SU-DHL-6 (cell line): ENCODE measurements around the gene EPS8L1.
"Not testable (repeated sequence)": the region's sequence is repeated elsewhere in the genome, so short reads cannot be mapped to it uniquely, and the experiment has no call there.

Source experiments
- H2AFZ ChIP-seq: fragments of 200-600 bp; sonication (generic); 2 replicates; pipeline ENCODE4 v1.6.1; 2014; ENCODE audit warnings: low read depth, mild to moderate bottlenecking, moderate library complexity, mixed read lengths, antibody characterized with exemption, low read length; ENCODE audit not compliant: severe bottlenecking
- H3F3A ChIP-seq: fragments of 200-600 bp; shearing (Covaris generic); 2 replicates; pipeline ENCODE4 v1.6.0; 2016; ENCODE audit warnings: antibody characterized with exemption, mild to moderate bottlenecking; ENCODE audit not compliant: insufficient read depth
- H3K27ac ChIP-seq: fragments of 200-600 bp; sonication (generic); 2 replicates; pipeline ENCODE4 v1.5.1; 2016; ENCODE audit warnings: low read depth, mild to moderate bottlenecking, low read length, moderate library complexity, mixed read lengths
- H3K27me3 ChIP-seq: fragments of 200-600 bp; sonication (generic), shearing (Covaris generic); 2 replicates; pipeline ENCODE4 v1.6.0; 2014; ENCODE audit warnings: mild to moderate bottlenecking, low read length
- H3K36me3 ChIP-seq: fragments of 200-600 bp; sonication (generic); 2 replicates; pipeline ENCODE4 v1.6.1; 2014; ENCODE audit warnings: mild to moderate bottlenecking, low read length, mixed read lengths
- H3K4me2 ChIP-seq: fragments of 300-600, 200-600 bp; shearing (Covaris generic), sonication (generic); 2 replicates; pipeline ENCODE4 v1.6.0; 2014; ENCODE audit warnings: low read length, low read depth, mild to moderate bottlenecking; ENCODE audit not compliant: poor library complexity, severe bottlenecking
- H3K4me3 ChIP-seq: fragments of 200-600 bp; sonication (generic); 2 replicates; pipeline ENCODE4 v1.5.1; 2014; ENCODE audit warnings: antibody characterized with exemption, low read length, mild to moderate bottlenecking, mixed read lengths; ENCODE audit not compliant: insufficient read depth, poor library complexity, severe bottlenecking
- H3K79me2 ChIP-seq: fragments of 200-600 bp; sonication (generic); 2 replicates; pipeline ENCODE4 v1.6.1; 2014; ENCODE audit warnings: mild to moderate bottlenecking, low read length, moderate library complexity; ENCODE audit not compliant: insufficient read depth
- H3K9ac ChIP-seq: fragments of 200-600 bp; sonication (generic); 2 replicates; pipeline ENCODE4 v1.7.0; 2014; ENCODE audit warnings: mild to moderate bottlenecking, low read length
- H3K9me2 ChIP-seq: fragments of 200-600 bp; sonication (generic); replicated peaks from 2 replicates; pipeline ENCODE4 v1.6.1; 2014; ENCODE audit warnings: low read length; ENCODE audit not compliant: insufficient read depth
- H3K9me3 ChIP-seq: fragments of 200-600 bp; sonication (generic); 2 replicates; pipeline ENCODE4 v1.6.1; 2014; ENCODE audit warnings: low read length, mixed read lengths; ENCODE audit not compliant: insufficient read depth
- H4K20me1 ChIP-seq: fragments of 200-600 bp; sonication (generic); 2 replicates; pipeline ENCODE4 v1.6.1; 2014; ENCODE audit warnings: low read depth, mild to moderate bottlenecking, antibody characterized with exemption, low read length, moderate library complexity, mixed read lengths
- CTCF ChIP-seq: fragments of 200-600 bp; sonication (generic); IDR thresholded peaks from one replicate; pipeline ENCODE4 v1.5.1; 2017; ENCODE audit warnings: antibody characterized with exemption, mild to moderate bottlenecking, low read length, moderate library complexity; ENCODE audit not compliant: insufficient read depth, poor library complexity, severe bottlenecking
- EZH2phosphoT487 ChIP-seq: fragments of 200-600 bp; sonication (generic), shearing (Covaris generic); conservative IDR thresholded peaks from 2 replicates; pipeline ENCODE4 v1.6.1; 2018; ENCODE audit warnings: mild to moderate bottlenecking, antibody characterized with exemption, low read length, moderate library complexity, mixed read lengths

The EPS8L1 gene

GRCh38 chr19:55036058-55036457 is 39.6 kb upstream of the EPS8L1 start:
- no peak for TF ChIP-seq CTCF
- TF ChIP-seq EZH2phosphoT487 = no peak
- Histone ChIP-seq H3K36me3 (no peaks in the 10 kb centered on the region), H3K4me3 (no peak overlapping the region), H3K9ac (no peak overlapping the region), H4K20me1 (no peaks in the 10 kb centered on the region), H3K4me2 (no peak overlapping the region), H3K27ac (no peak overlapping the region), H3K9me2 (no peaks in the 10 kb centered on the region), H3K27me3 (no peaks in the 10 kb centered on the region), H3K9me3 (no peaks in the 10 kb centered on the region), H2AFZ (no peak overlapping the region), H3F3A (no peaks in the 10 kb centered on the region), H3K79me2 (peaks cover 48% of the 10 kb centered on the region)

- not testable (repeated sequence) for H3K9me2 ChIP-seq, H3K4me2 ChIP-seq, H3K27ac ChIP-seq, H3K36me3 ChIP-seq, H4K20me1 ChIP-seq, H3F3A ChIP-seq, H3K4me3 ChIP-seq, H3K9me3 ChIP-seq, H2AFZ ChIP-seq, H3K9ac ChIP-seq, H3K27me3 ChIP-seq
- peaks cover 33% of the 10 kb centered on the region for H3K79me2 ChIP-seq
Measured at GRCh38 chr19:55037603-55038002, 38.1 kb upstream of the EPS8L1 start.

- H3K4me3 ChIP-seq, H3K79me2 ChIP-seq, H3K9me3 ChIP-seq, H3K36me3 ChIP-seq, H3K4me2 ChIP-seq, H3K27me3 ChIP-seq, H3K9me2 ChIP-seq, H3K27ac ChIP-seq, H4K20me1 ChIP-seq, H3F3A ChIP-seq, H2AFZ ChIP-seq, H3K9ac ChIP-seq: not testable (repeated sequence)
Measured at GRCh38 chr19:55040654-55041053, 35.0 kb upstream of the EPS8L1 start.

GRCh38 chr19:55041244-55041626 is 34.4 kb upstream of the EPS8L1 start:
- Histone ChIP-seq H3K9ac (no peak overlapping the region), H3K79me2 (peaks cover 9% of the 10 kb centered on the region; the same call in 1 of the 2 replicates)

More at GRCh38 chr19:55041244-55041626, 34.4 kb upstream of the EPS8L1 start:
- H3K4me2 ChIP-seq = no peak overlapping the region
- H4K20me1 ChIP-seq = no peaks in the 10 kb centered on the region
- H3K4me3 ChIP-seq = no peak overlapping the region
- no peak overlapping the region for H3K27ac ChIP-seq
- H3K9me3 ChIP-seq = no peaks in the 10 kb centered on the region
- H3K36me3 ChIP-seq = no peaks in the 10 kb centered on the region
- no peak overlapping the region for H2AFZ ChIP-seq
- TF ChIP-seq CTCF = no peak
- no peaks in the 10 kb centered on the region for H3K27me3 ChIP-seq
- no peaks in the 10 kb centered on the region; the same call in 1 of the 2 replicates for H3F3A ChIP-seq
- H3K9me2 ChIP-seq = no peaks in the 10 kb centered on the region
